ENCODE measurements around the gene IFT25. TPM values are rescaled to one million over a fixed set of nuclear protein-coding genes. Genes with fewer than 3 reads are reported as not detected.

Gene IFT25
- total RNA-seq, 1 donor from 2014 or later, result 35.4 TPM

DNA sequence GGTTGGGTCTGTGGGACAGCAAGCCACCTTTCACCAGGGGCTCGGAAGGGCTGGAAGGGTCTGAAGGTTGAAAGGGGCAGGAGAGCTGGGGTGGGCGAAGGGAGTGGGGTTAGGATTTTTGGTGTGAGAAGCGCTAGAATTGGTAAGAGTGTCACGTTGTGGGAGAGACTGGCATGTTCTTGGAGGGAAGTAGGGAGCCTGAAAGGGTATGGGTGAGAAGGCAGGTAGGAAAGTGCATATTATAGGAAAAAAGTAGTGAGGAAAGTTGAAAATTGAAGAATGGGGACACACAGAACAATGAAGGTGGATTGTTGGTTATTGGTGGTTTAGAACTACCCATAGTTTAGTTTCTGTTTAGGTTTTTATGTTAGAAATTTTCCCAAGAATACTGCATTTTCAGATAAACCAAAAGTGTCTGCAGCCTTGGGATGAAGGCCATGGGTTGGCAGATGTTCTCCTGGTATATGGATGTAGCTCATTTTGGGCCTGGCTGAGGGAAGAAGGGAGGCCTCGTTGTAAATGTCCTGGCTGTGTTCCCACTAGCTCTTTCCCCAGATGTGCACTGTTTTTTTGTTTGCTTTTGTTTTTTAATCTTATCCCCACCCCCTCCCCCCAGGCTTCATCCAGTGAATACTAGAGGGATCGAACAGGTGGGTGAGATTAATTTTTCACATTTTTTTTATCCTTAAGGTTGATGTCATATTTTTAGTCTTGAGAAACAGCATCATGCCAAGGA is 1.8 kb upstream of the IFT25 start:
- Mint-ChIP-seq H3K27me3 (no peaks in the 10 kb centered on the region), H3K4me3 (ENCODE audit: low read depth) (peak overlapping the region; percentile 86)
- TF ChIP-seq, protein P1, sequence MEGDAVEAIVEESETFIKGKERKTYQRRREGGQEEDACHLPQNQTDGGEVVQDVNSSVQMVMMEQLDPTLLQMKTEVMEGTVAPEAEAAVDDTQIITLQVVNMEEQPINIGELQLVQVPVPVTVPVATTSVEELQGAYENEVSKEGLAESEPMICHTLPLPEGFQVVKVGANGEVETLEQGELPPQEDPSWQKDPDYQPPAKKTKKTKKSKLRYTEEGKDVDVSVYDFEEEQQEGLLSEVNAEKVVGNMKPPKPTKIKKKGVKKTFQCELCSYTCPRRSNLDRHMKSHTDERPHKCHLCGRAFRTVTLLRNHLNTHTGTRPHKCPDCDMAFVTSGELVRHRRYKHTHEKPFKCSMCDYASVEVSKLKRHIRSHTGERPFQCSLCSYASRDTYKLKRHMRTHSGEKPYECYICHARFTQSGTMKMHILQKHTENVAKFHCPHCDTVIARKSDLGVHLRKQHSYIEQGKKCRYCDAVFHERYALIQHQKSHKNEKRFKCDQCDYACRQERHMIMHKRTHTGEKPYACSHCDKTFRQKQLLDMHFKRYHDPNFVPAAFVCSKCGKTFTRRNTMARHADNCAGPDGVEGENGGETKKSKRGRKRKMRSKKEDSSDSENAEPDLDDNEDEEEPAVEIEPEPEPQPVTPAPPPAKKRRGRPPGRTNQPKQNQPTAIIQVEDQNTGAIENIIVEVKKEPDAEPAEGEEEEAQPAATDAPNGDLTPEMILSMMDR (IDR thresholded peaks at IDR 0.05; ENCODE audit: unreplicated experiment), result no peak

DNA sequence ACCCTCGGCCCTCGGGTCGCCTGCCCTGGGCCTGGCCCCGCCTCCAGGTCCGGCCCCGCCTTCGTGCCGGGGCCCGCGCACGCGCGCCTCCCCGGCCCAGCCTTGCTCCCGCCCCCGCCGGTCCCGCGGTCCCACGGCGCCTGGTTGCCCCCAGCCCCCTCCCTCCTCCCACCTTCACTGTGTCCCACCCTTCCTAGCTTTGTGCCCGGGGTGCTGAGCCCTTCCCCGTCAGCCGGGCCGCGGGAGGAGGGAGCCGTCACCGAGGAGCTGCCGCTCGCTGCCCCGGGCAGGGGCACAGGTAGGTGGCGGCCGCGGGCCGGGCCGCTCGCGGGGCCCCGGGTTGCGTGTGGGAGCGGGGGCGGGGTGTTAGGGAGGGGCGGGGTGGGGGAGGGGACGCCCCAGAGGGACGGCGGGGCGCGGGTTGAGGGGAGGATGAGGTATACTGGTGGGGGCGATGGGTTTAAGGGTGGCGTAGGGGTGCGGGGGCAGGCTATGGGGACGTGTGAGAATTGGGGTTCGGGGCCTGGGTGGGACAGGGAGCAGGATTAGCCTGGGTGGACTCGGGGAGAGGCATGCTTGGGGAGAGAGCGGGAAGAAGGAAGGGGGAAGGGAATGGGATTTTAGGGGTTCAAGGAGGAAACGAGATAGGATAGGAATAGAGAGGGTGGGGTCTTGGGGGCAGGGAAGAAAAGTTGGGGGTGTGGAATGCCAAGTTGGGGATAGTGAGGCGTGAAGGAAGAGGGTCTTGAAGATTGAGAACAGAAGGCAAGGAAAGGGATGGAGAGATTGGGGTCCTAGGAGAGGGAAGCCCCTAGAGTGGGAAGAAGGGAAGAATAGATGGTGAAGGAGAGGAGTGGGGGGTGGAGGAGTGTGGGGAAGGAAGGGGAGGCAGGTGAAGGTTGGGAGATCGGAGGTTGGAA is 1.0 kb upstream of the IFT25 start, which contains the start of gene LRRC42:
Gene LRRC42, plus strand, starts transcription at position 99 of the 920 bp plus-strand sequence. CDS start 5,650 bp downstream, outside the sequence.
- Mint-ChIP-seq H3K27me3 (no peaks in the 10 kb centered on the region), H3K4me3 (ENCODE audit: low read depth) (peak within 1 kb of the TSS; percentile 94), H3K27ac (peak within 1 kb of the TSS; percentile 95), H3K4me1 (ENCODE audit: low read depth) (peaks cover 34% of the 10 kb centered on the region), H3K36me3 (ENCODE audit: insufficient read depth) (peaks cover 1% of the 10 kb centered on the region), H3K9me3 (ENCODE audit: low read depth) (no peaks in the 10 kb centered on the region)
- TF ChIP-seq, protein P1 (IDR thresholded peaks at IDR 0.05; ENCODE audit: unreplicated experiment), result no peak
- DNase-seq (ENCODE audit: low spot score, unreplicated experiment), result no peak

More for the DNA sequence above, 1.8 kb upstream of the IFT25 start:
- Mint-ChIP-seq H3K27ac (peak overlapping the region; percentile 15), H3K4me1 (ENCODE audit: low read depth) (peaks cover 34% of the 10 kb centered on the region), H3K36me3 (ENCODE audit: insufficient read depth) (peaks cover 1% of the 10 kb centered on the region), H3K9me3 (ENCODE audit: low read depth) (no peaks in the 10 kb centered on the region)
- no peak for DNase-seq (ENCODE audit: low spot score, unreplicated experiment)

DNA sequence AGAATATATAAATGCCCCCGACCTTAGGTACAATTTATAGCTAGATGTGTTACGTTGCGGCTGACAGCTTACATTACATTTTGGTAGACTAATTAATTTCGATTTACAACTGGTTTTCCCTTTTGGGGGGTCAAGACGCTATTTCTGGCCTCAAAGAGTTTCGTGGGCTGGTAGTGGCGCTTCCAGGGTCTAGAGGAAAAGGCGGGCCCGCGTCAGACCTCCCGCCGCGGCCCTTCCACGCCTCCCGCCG is 391 bp downstream of the IFT25 start:
- Mint-ChIP-seq H3K4me3 (ENCODE audit: low read depth) (peak overlapping the region; percentile 94), H3K27ac (peak overlapping the region; percentile 95), H3K36me3 (ENCODE audit: insufficient read depth) (no peaks in the 10 kb centered on the region), H3K9me3 (ENCODE audit: low read depth) (no peaks in the 10 kb centered on the region), H3K27me3 (no peaks in the 10 kb centered on the region), H3K4me1 (ENCODE audit: low read depth) (peaks cover 34% of the 10 kb centered on the region)
- TF ChIP-seq, protein P1 (IDR thresholded peaks at IDR 0.05; ENCODE audit: unreplicated experiment), result no peak
- DNase-seq (ENCODE audit: low spot score, unreplicated experiment), result no peak

DNA sequence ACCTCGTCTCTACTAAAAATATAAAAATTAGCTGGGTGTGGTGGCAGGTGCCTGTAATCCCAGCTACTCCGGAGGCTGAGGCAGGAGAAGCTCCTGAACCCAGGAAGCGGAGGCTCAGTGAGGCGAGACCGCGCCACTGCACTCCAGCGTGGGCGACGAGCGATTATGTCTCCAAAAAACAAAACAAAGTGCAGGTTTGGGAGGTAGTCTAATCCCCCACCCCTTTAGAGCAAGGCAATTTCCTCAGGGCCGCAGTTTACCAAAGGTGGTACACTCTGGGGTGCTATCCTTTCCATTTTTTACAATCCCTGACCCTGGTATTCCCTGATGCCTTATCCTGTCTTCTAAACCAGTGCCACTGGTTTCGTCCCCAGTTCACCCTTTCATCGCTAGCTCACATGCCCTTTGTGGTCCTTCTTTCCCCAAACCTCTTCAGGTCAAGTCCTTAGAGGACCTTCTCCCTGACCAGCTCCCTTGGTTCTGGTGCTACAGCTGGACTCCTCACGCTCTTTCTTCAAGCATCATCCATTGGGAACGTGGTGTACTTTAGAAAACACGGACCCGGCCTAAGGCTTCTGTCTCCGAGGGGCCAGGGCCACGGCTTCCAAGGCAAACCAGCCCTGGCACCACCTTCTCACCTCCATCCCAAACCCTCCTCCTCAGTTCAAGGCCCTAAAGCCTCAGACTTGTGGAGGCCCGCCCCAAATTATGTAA is 873 bp downstream of the IFT25 start:
- Mint-ChIP-seq H3K4me1 (ENCODE audit: low read depth) (peaks cover 30% of the 10 kb centered on the region), H3K27me3 (no peaks in the 10 kb centered on the region), H3K4me3 (ENCODE audit: low read depth) (peak overlapping the region; percentile 94), H3K9me3 (ENCODE audit: low read depth) (no peaks in the 10 kb centered on the region), H3K36me3 (ENCODE audit: insufficient read depth) (no peaks in the 10 kb centered on the region), H3K27ac (peak overlapping the region; percentile 95)
- DNase-seq (ENCODE audit: low spot score, unreplicated experiment), result no peak
- TF ChIP-seq, protein P1 (IDR thresholded peaks at IDR 0.05; ENCODE audit: unreplicated experiment), result no peak

DNA sequence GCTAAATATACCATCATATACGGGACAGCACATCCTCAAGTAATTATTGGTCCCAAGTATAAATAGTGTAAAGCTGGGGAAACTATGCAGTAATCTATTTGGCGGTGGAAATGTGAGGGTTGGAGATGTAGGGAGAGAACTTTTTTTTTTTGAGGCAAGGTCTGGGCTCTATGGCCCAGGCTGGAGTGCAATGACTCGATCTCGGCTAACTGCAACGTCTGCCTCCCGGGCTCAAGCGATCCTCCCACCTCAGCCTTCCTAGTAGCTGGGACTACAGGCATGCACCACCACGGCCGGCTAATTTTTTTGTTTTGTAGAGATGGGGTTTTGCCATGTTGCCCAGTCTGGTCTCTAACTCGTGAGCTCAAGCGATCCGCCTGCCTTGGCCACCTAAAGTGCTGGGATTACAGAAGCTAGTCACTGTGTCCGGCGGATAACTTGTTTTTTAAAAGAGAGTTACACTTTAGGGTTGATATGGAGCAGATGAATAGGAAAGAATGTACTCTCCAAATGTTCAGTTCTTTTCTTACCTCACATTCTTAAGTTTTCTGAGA is 1.9 kb downstream of the IFT25 start:
- peaks cover 2% of the 10 kb centered on the region for H3K36me3 Mint-ChIP-seq (ENCODE audit: insufficient read depth)

More for the DNA sequence above, 1.9 kb downstream of the IFT25 start:
- H3K27me3 Mint-ChIP-seq, result no peaks in the 10 kb centered on the region
- no peak overlapping the region for H3K27ac Mint-ChIP-seq
- TF ChIP-seq, protein P1 (IDR thresholded peaks at IDR 0.05; ENCODE audit: unreplicated experiment), result no peak
- no peak for DNase-seq (ENCODE audit: low spot score, unreplicated experiment)
- H3K4me1 Mint-ChIP-seq (ENCODE audit: low read depth), result peaks cover 21% of the 10 kb centered on the region
- H3K4me3 Mint-ChIP-seq (ENCODE audit: low read depth), result peak overlapping the region; percentile 22
- no peaks in the 10 kb centered on the region for H3K9me3 Mint-ChIP-seq (ENCODE audit: low read depth)
